ENCODE measurements around the gene NGLY1. TPM values are rescaled to one million over a fixed set of nuclear protein-coding genes. Genes with fewer than 3 reads are reported as not detected.
A peak's percentile ranks its signal among the peaks of the same experiment; 100 is the strongest.

The NGLY1 gene
- total RNA-seq, 2 experiments from 2014 or later, result 63.1 to 72.8 TPM

DNA sequence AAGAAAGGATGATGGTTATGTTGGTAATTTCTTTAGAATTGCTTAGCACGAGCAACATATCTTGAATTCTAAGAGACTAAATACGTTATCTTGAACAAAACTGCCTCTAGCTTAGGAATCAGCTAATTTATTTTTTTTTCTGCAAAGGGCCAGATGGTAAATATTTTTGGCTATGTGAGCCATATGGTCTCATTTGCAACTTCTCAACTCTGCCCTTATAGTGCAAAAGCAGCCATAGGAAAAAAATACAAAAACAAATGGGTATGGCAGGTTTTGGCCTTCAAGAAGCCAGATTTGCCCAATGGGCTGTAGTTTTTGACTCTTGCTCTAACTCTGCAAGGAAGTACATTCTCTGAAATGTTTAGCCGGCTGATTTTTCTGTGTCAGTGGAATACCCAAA, 18.5 kb upstream of the NGLY1 start:
- no peak for DNase-seq
- H3K4me1 Mint-ChIP-seq, result no peaks in the 10 kb centered on the region
- peaks cover 4% of the 10 kb centered on the region for H3K27me3 Mint-ChIP-seq
- H3K36me3 Mint-ChIP-seq, result peaks cover 4% of the 10 kb centered on the region
- H3K9me3 Mint-ChIP-seq, result no peaks in the 10 kb centered on the region
- H3K4me3 Mint-ChIP-seq, result no peak overlapping the region
- no peak overlapping the region for H3K27ac Mint-ChIP-seq

DNA sequence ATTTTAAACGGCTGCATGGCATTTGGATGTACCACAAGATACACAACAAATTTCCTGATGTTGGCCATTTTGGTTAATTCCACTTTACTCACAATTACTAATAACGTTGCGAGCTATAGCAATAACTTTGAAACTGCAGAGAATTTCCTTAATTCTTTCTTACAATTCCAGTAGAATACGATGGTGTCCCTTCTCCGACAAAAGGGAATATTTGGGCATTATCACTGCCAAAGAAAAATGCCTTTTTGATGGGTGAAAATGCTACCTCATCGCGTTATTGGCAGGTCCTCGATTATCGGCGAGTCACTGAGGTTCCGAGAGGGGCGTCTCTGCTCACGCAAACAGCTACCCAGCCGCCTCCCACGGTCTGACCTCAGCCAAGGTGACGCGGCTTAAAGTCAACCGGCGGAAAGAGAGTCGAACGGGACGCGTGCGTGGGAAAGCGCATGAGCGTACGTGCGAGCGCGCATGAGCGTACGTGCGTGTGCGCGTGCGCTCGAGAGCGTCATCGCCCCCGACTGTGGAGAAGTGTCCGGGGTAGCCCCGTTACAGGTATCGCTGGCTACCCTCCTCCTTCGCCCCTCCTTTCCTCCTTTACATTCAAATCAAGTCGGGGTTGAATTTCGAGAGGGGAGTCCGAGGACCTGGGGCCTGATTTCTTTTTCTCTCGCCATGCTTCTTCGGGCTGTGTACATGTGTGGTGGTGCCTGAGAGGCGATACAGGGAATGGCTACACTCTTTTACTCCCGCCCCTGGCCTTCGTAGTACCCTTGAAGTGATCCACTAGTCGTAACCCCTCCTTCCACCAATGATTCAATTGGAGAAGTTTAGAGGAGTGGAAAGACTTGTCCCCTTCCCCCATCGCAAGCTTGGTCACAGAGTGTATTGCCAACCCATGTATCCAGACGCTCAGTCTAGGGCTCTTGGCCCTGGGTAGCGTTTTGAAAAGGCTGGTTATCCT, 6.6 kb upstream of the NGLY1 start, which contains the start of gene OXSM:
OXSM (plus strand) TSS at position 495 of the 961 bp plus-strand sequence. CDS start 931 bp downstream, outside the sequence.
- Mint-ChIP-seq H3K9me3 (no peaks in the 10 kb centered on the region), H3K27me3 (no peaks in the 10 kb centered on the region), H3K4me3 (peak within 1 kb of the TSS; percentile 96), H3K4me1 (peaks cover 39% of the 10 kb centered on the region), H3K36me3 (peaks cover 18% of the 10 kb centered on the region), H3K27ac (peak within 1 kb of the TSS; percentile 98)
- DNase-seq, result peak; percentile 94

DNA sequence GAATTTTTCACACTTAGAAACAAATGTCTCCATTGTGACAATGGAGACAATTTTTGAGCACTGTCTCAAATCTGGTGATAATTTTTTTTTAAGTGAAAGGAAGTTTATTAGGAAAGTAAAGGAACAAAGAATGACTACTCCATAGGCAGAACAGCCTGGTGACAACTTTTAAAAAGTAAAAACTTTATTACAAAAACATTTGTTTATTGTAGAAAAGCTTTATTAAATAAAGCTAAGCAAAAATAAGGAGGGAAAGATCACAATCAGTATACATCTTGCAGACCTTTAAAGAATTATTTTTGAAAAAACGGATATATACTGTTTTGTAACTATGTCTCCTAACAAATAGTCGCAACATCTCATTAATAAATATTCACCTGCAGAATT, 6.0 kb upstream of the NGLY1 start:
- Mint-ChIP-seq H3K36me3 (peaks cover 22% of the 10 kb centered on the region), H3K27me3 (no peaks in the 10 kb centered on the region), H3K4me3 (peak overlapping the region; percentile 96), H3K9me3 (no peaks in the 10 kb centered on the region), H3K27ac (peak overlapping the region; percentile 98), H3K4me1 (peaks cover 45% of the 10 kb centered on the region)
- no peak for DNase-seq

DNA sequence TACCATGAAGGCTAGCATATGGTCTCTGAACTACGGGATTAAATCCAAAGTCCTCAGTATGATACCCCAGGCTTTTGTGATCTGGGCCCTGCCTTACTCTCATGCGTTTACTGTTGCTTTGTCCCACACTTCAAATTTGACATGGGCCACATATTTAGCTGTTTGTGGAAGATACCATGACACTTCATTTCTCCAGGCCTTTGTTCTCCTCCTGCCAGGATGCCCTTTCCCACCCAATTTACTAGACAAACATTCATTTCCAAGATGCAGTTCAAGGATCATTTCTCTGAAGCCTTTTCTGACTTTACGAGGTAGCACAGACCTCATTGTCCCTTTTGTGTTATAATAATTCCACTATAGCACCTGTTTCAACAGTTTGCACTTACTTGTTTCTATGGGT, 4.4 kb upstream of the NGLY1 start:
- Mint-ChIP-seq H3K4me3 (no peak overlapping the region), H3K27ac (no peak overlapping the region), H3K9me3 (no peaks in the 10 kb centered on the region), H3K27me3 (no peaks in the 10 kb centered on the region), H3K4me1 (peaks cover 39% of the 10 kb centered on the region), H3K36me3 (peaks cover 22% of the 10 kb centered on the region)
- DNase-seq, result no peak

DNA sequence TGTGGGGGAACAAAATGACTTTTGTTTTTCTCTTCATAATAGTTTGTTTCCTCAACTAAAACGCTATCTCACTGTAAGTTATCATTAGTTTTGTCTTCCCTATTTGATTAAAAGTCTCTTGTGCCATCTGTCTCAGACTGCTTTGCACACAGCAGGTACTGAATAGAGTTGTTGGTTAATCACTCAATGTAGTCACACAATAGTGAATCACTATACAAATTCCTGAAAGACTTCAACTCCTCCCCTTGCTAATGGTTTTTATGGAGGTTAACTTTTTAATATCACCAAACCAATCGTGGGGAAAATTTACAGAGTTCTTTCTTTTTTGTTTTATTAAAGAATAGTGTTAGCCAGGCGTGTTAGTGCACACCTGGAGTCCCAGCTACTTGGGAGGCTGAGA, 2.6 kb upstream of the NGLY1 start:
- no peak overlapping the region for H3K4me3 Mint-ChIP-seq
- peaks cover 29% of the 10 kb centered on the region for H3K4me1 Mint-ChIP-seq

DNA sequence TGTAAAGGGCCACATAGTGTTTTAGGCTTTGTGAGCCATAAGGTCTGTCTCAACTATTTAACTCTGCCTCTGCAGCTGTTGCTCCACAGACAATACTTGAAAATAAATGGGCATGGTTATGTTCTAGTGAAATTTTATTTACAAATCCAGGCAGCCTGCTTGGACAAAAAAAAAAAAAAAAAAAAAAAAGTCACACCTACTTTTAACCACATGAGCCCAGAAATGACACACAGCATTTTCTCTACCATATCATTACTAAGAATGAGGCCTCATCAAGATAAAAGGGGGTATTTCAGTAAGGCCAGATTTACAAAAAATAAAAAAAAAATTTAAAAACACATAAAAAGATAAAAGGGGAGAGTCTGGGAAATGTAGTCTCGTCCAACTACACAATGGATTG, 1.7 kb upstream of the NGLY1 start:
- no peaks in the 10 kb centered on the region for H3K27me3 Mint-ChIP-seq
- DNase-seq, result no peak
- H3K4me1 Mint-ChIP-seq, result peaks cover 34% of the 10 kb centered on the region
- no peak overlapping the region for H3K27ac Mint-ChIP-seq
- H3K9me3 Mint-ChIP-seq, result no peaks in the 10 kb centered on the region
- H3K4me3 Mint-ChIP-seq, result peak overlapping the region; percentile 82
- H3K36me3 Mint-ChIP-seq, result peaks cover 22% of the 10 kb centered on the region

More for the DNA sequence above, 2.6 kb upstream of the NGLY1 start:
- DNase-seq, result no peak
- no peaks in the 10 kb centered on the region for H3K27me3 Mint-ChIP-seq
- no peaks in the 10 kb centered on the region for H3K9me3 Mint-ChIP-seq
- peaks cover 17% of the 10 kb centered on the region for H3K36me3 Mint-ChIP-seq
- no peak overlapping the region for H3K27ac Mint-ChIP-seq

DNA sequence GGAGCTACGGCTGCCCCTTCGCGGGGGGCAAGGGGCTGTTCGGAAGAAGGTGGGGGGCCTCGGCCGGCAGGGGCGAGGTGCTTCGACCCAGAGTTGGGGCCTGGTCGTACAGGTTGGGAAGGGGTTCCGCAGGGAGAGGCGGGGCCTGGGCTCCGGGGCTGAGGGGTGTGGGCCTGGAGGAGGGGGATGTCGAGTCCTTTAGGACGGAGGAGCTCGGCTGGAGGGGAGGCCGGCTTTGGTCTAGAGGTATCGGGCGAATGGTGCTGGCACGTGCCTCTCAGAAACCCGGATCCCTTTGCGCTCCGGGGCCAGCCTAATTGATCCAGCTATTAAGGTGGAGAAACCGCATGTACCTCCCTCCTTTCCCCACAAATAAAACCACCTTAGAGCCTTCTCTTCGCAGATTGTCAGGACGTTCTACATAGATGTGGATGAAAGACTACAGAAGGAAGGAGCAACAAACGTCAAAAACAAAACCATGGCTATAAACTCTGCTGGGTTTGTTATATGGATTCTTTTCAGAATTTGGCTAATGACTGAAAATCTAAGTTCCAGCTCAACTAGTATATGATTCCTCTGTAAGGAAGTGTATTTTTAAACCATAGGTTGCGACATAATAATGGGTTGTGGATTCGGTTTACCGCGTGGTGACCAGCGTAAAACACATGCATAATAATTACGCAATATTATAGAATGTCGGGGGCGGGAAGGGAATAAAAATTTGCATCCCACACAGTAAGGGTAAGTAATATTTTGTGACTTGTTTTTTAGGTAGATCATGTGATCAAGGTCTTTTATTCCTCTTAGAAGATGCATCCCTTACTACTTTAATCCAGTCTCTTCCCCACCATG, 644 bp upstream of the NGLY1 start:
- peak overlapping the region; percentile 82 for H3K4me3 Mint-ChIP-seq
- H3K4me1 Mint-ChIP-seq, result peaks cover 32% of the 10 kb centered on the region
- no peaks in the 10 kb centered on the region for H3K9me3 Mint-ChIP-seq
- peak overlapping the region; percentile 69 for H3K27ac Mint-ChIP-seq
- DNase-seq, result no peak
- peaks cover 23% of the 10 kb centered on the region for H3K36me3 Mint-ChIP-seq
- H3K27me3 Mint-ChIP-seq, result no peaks in the 10 kb centered on the region

DNA sequence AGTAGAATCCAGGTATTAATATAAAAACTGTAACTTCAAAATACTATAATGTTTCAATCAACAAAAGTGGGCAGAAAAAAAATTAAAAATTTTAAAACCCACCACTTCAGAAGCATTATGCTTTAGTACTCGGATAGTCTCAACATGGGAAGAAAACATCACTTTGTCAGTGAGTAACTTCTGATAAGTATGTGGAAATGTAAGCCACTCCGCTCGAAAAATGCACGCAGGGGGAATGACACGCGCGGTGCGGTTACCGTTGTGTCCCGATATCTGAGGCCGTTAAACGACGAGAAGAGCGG, 656 bp downstream of the NGLY1 start:
- Mint-ChIP-seq H3K36me3 (peaks cover 33% of the 10 kb centered on the region), H3K4me1 (peaks cover 31% of the 10 kb centered on the region), H3K9me3 (no peaks in the 10 kb centered on the region), H3K27ac (peak overlapping the region; percentile 89), H3K27me3 (no peaks in the 10 kb centered on the region), H3K4me3 (peak overlapping the region; percentile 90)
- DNase-seq, result no peak

DNA sequence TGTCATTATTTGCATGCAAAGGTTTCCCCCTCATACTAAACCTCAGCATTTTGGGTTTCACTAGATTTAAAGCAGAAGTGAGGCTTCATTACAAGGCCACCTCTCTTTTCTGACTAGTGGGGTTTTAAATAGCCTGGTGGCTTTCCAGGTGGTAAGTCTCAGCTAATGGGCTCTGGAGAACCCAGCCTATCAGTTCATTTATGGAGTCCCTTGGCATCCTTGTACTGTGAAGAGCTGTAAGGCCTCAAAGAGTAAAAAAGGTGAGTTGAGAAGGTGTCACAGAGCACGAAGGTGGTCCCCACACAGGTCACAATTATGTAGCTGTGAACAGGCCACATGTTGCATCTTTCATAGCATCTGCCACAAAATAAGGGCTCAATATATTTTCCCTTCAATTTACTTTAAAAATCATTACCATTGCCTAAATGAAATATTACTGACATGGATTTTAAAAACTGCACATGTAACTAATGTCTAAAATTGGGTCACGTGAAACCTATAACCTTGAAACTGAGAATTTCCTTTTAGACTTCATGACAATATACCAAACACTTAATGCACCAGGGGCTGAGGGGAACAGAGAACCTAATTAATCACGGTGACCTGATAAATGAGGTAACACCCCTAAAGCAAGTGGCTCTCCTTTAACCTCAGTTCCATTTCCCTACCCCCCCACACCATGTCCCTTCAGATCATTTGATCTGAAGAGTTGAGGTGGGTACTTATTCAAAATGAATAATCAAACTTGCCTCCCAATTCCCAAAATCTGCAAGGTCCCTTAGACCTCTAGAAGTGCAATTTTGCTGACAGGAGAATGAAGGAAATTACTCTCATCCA, 1.3 kb downstream of the NGLY1 start:
- Mint-ChIP-seq H3K9me3 (no peaks in the 10 kb centered on the region), H3K36me3 (peaks cover 39% of the 10 kb centered on the region), H3K4me3 (peak overlapping the region; percentile 90), H3K4me1 (peaks cover 34% of the 10 kb centered on the region), H3K27me3 (no peaks in the 10 kb centered on the region), H3K27ac (peak overlapping the region; percentile 89)
- DNase-seq, result no peak

DNA sequence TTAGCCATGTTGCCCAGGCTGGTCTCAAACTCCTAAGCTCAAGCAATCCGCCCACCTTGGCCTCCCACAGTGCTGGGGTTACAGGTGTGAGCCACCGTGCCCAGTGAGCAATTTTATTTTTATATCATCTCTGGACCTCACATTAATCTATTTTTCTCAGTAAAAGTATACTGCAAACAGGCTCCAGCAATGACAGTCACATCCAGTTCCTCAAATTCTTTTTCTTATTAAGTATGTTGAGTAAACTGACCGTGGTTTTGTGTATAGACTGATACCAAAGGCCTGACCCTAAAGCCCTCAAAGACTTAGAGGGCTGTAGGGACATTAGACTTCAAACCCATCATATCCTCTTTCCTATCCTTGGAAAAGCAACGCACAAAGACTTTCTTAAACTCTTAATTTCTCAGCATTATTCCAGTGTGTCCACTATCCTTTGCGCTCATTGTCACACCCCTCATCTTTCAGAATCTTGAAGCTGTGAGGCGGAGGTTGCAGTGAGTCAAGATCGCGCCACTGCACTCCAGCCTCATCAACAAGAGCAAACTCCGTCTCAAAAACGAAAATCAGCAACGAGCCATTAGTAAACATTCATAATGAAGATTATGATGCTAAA, 2.0 kb downstream of the NGLY1 start:
- Mint-ChIP-seq H3K4me1 (peaks cover 40% of the 10 kb centered on the region), H3K9me3 (no peaks in the 10 kb centered on the region), H3K4me3 (peak overlapping the region; percentile 90), H3K27ac (peak overlapping the region; percentile 61), H3K36me3 (peaks cover 46% of the 10 kb centered on the region), H3K27me3 (no peaks in the 10 kb centered on the region)
- no peak for DNase-seq

DNA sequence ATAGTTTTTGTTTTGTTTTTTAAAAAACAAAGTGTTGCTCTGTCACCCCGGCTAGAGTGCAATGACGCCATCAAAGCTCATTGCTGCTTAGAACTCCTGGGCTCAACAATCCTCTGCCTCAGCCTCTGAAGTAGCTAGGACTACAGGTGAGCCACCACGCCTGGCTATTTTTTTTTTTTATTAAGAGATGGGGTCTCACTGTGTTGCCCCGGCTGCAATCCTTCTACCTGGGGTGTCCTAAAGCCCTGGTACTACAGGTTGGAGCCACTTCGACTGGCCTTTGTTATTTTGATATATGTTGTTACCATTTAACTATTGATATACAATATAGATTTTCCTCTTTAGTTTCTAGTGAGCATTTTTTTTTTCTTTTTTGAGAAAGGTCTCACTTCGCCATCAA, 2.6 kb downstream of the NGLY1 start:
- H3K4me3 Mint-ChIP-seq, result peak overlapping the region; percentile 15
- no peak for DNase-seq
- no peaks in the 10 kb centered on the region for H3K9me3 Mint-ChIP-seq
- no peak overlapping the region for H3K27ac Mint-ChIP-seq
- no peaks in the 10 kb centered on the region for H3K27me3 Mint-ChIP-seq
- H3K36me3 Mint-ChIP-seq, result peaks cover 51% of the 10 kb centered on the region
- peaks cover 42% of the 10 kb centered on the region for H3K4me1 Mint-ChIP-seq

DNA sequence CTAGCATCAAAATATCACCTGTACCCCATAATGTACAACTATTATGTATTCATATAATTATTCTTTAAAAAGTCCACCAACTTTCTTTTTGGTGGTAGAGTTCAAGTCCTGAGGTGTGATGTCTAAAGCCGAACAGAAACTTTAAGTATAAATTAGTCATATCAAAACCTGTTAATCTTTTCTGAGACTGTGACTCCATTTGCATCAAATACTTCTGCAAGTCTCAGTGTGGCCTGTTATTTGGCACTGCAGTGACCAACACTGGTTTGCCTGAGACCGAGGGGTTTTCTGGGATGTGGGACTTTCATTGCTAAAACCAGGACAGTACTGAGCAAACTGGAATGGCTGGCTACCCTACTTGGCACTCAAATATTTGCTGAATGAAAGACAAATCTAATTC, 7.3 kb downstream of the NGLY1 start:
- Mint-ChIP-seq H3K27me3 (no peaks in the 10 kb centered on the region), H3K4me3 (no peak overlapping the region), H3K27ac (no peak overlapping the region), H3K36me3 (peaks cover 79% of the 10 kb centered on the region), H3K4me1 (peaks cover 35% of the 10 kb centered on the region), H3K9me3 (peaks cover 13% of the 10 kb centered on the region)
- DNase-seq, result no peak

DNA sequence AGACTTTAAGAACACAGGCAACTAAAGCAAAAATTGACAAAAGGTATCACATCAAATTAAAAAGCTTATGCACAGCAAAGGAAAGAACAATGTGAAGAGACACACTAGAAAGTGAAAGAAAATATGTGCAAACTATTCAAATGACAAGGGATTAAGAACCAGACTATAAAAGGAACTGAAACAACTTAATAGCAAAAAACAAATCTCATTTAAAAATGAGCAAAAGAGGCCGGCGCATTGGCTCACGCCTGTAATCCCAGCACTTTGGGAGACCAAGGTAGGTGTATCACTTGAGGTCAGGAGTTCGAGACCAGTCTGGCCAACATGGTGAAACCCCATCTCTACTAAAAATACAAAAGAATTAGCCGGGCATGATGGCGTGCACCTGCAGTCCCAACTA, 14.4 kb downstream of the NGLY1 start:
- Mint-ChIP-seq H3K9me3 (peaks cover 18% of the 10 kb centered on the region), H3K4me1 (peaks cover 23% of the 10 kb centered on the region), H3K4me3 (no peak overlapping the region), H3K36me3 (peaks cover 66% of the 10 kb centered on the region), H3K27ac (peak overlapping the region; percentile 40), H3K27me3 (no peaks in the 10 kb centered on the region)
- no peak for DNase-seq

DNA sequence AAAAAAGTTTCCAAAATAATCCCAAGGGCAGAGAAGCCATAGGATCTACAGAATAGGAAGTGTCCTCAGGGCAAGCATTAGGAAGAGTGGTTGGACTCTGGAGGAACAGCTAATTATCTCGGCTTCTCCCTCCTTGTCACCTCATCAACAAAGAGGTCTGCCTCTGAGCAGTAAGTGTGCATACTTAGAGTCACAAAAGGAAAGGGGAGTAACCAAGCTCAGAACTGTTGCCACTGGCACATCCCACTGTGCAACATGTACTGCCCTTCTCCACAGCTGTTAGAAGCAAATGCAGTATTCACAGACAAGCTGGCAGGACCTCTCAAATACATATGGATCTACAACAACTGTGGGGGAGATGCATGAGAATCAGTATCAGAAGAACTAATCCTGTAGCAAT, 31.5 kb downstream of the NGLY1 start:
- Mint-ChIP-seq H3K4me1 (peaks cover 9% of the 10 kb centered on the region), H3K9me3 (no peaks in the 10 kb centered on the region), H3K4me3 (no peak overlapping the region), H3K27me3 (no peaks in the 10 kb centered on the region), H3K36me3 (peaks cover 55% of the 10 kb centered on the region), H3K27ac (no peak overlapping the region)
- DNase-seq, result no peak
